GM19397 (cell line): ENCODE results near the gene MAGEB1.

Experiments used
- ATAC-seq: cut with Tn5 transposase; IDR thresholded peaks from one replicate; pipeline ENCODE4 v1.9.1; 2021; ENCODE audit warnings: mild to moderate bottlenecking, moderate library complexity; ENCODE audit not compliant: unreplicated experiment

The MAGEB1 gene

GRCh38 chrX:30296408-30297254, 49.7 kb downstream of the MAGEB1 start:
- ATAC-seq: no peak

- ATAC-seq: no peak
These were observed 54.3 kb downstream of the MAGEB1 start for GRCh38 chrX:30301208-30301607.
